HL-60 (cell line): ENCODE measurements around the gene NEK7.

ENCODE experiments used
- DNase-seq, 2 experiments: peaks; one replicate each; pipeline ENCODE4 v3.0.0-alpha.2; 2010 to 2020; ENCODE audit warnings: low read depth in 1 of 2, low spot score in 1 of 2
- H3K27ac ChIP-seq: fragments of 250-450 bp; sonication (Bioruptor Pico); replicated peaks from 2 replicates; pipeline ENCODE4 v1.5.1; 2020; ENCODE audit warnings: mild to moderate bottlenecking, moderate library complexity
- H3K27me3 ChIP-seq: fragments of 250-450 bp; sonication (Bioruptor Pico); 2 replicates; pipeline ENCODE4 v1.5.1; 2021; ENCODE audit warnings: mild to moderate bottlenecking, moderate library complexity; ENCODE audit not compliant: insufficient read depth, poor library complexity, severe bottlenecking
- H3K4me3 ChIP-seq: replicated peaks from 2 replicates; pipeline ENCODE4 v1.5.1; 2011; ENCODE audit warnings: mild to moderate bottlenecking, control low read depth, low read length; ENCODE audit not compliant: insufficient read depth
- CTCF ChIP-seq: IDR thresholded peaks from one replicate; pipeline ENCODE4 v1.5.1; 2011; ENCODE audit warnings: low read length, control low read depth, inconsistent platforms; ENCODE audit not compliant: insufficient read depth
- GABPA ChIP-seq: IDR thresholded peaks from 2 replicates; pipeline ENCODE4 v1.6.1; 2012; ENCODE audit warnings: low read depth
- POLR2AphosphoS5 ChIP-seq: IDR thresholded peaks from 2 replicates; pipeline ENCODE4 v1.6.1; 2012; ENCODE audit warnings: low read depth
- REST ChIP-seq: IDR thresholded peaks from 2 replicates; pipeline ENCODE4 v1.6.1; 2012; ENCODE audit warnings: low read depth; ENCODE audit not compliant: insufficient replicate concordance
- SPI1 ChIP-seq: IDR thresholded peaks from 2 replicates; pipeline ENCODE4 v1.6.1; 2012; ENCODE audit warnings: low read depth, mild to moderate bottlenecking, borderline replicate concordance

Gene NEK7

GRCh38 chr1:198259333-198260074, 102.7 kb downstream of the NEK7 start:
- no peaks in the 10 kb centered on the region for H3K27me3 ChIP-seq
- TF ChIP-seq CTCF = no peak
- TF ChIP-seq GABPA = no peak
- TF ChIP-seq REST = no peak
- TF ChIP-seq SPI1 = no peak
- no peak for TF ChIP-seq POLR2AphosphoS5
- H3K27ac ChIP-seq = no peak overlapping the region
- DNase-seq = no peak
- no peak overlapping the region for H3K4me3 ChIP-seq

GRCh38 chr1:198261886-198262285, 105.1 kb downstream of the NEK7 start:
- TF ChIP-seq POLR2AphosphoS5 = no peak
- no peak for TF ChIP-seq CTCF
- TF ChIP-seq REST = no peak
- TF ChIP-seq GABPA = no peak
- TF ChIP-seq SPI1 = no peak
- no peaks in the 10 kb centered on the region for H3K27me3 ChIP-seq
- no peak overlapping the region for H3K27ac ChIP-seq
- DNase-seq = no peak
- H3K4me3 ChIP-seq = no peak overlapping the region

- no peak for DNase-seq
- no peak overlapping the region for H3K4me3 ChIP-seq
- no peak overlapping the region for H3K27ac ChIP-seq
- no peaks in the 10 kb centered on the region for H3K27me3 ChIP-seq
- TF ChIP-seq REST (no peak), CTCF (no peak), POLR2AphosphoS5 (no peak), SPI1 (no peak), GABPA (no peak)
Observed at GRCh38 chr1:198263186-198263585, 106.4 kb downstream of the NEK7 start.
